SIG-M5 treated with dmso at 0.1 percent for 504 hours (cell line): ENCODE measurements around the gene TINCR.

Experiments used
- DNase-seq: peaks from one replicate; lab custom pipeline; 2025; ENCODE audit not compliant: unreplicated experiment; lab: John Stamatoyannopoulos, UW

The TINCR gene

GRCh38 chr19:5519076-5519475, 48.7 kb downstream of the TINCR start:
- DNase-seq: no peak

- no peak for DNase-seq
Observed at GRCh38 chr19:5515737-5516136, 52.0 kb downstream of the TINCR start.

GRCh38 chr19:5514001-5514400, 53.8 kb downstream of the TINCR start:
- DNase-seq: no peak

- DNase-seq: no peak
Observed at GRCh38 chr19:5512715-5513114, 55.0 kb downstream of the TINCR start.
